ENCODE measurements around the gene GPR15LG. TPM values are rescaled to one million over a fixed set of nuclear protein-coding genes. Genes with fewer than 3 reads are reported as not detected.
"Not testable (repeated sequence)": the region's sequence is repeated elsewhere in the genome, so short reads cannot be mapped to it uniquely, and the experiment has no call there.

GPR15LG gene
- total RNA-seq (2014; rRNA removed; shearing (Covaris generic)) = not detected in 2 replicates

- no peak for DNase-seq (ENCODE audit: low spot score)
- in situ Hi-C loops (cut with HindIII; ENCODE audit: low sequenced_read_pairs) = no loop called here
Measured at GRCh38 chr10:84173501-84173929, at the start of gene GPR15LG. Gene GPR15LG (plus strand): TSS chr10:84173801. CDS start chr10:84173852, 51 bp downstream.

- in situ Hi-C loops (cut with HindIII; ENCODE audit: low sequenced_read_pairs); DNase-seq (ENCODE audit: low spot score): not testable (repeated sequence)
Measured at GRCh38 chr10:84125910-84126784, 47.5 kb upstream of the GPR15LG start.

- in situ Hi-C loops (cut with HindIII; ENCODE audit: low sequenced_read_pairs) = no loop called here
- no peak for DNase-seq (ENCODE audit: low spot score)
Measured at GRCh38 chr10:84126785-84127167, 46.8 kb upstream of the GPR15LG start.

- no peak for DNase-seq (ENCODE audit: low spot score)
- in situ Hi-C loops (cut with HindIII; ENCODE audit: low sequenced_read_pairs) = no loop called here
Measured at GRCh38 chr10:84135836-84136235, 37.8 kb upstream of the GPR15LG start.

- no peak for DNase-seq (ENCODE audit: low spot score)
- in situ Hi-C loops (cut with HindIII; ENCODE audit: low sequenced_read_pairs) = no loop called here
Measured at GRCh38 chr10:84137811-84138210, 35.8 kb upstream of the GPR15LG start.

DNA sequence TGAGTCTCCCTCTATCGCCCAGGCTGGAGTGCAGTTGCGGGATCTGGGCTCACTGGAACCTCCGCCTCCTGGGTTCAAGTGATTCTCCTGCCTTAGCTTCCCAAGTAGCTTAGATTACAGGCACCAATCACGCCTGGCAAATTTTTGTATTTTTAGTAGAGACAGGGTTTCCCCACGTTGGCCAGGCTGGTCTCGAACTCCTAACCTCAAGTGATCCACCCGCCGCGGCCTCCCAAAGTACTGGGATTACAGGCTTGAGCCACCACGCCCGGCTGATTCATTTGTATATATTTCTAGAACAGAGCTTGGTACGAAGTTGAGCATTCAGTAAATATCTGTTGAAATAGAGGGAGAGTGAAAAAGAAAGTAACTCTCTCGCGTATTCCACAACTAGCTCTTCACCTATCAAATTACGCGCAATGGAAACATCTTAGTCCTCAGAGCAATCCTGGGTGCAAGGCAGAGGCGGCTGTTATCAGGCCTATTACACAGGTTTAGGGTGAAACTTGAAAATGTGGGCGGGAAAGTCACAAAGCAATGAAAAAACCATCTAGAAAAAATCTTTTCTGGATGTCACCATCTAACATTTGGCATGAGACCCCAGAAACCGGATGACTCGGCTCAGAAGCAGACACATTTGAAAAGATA, 35.0 kb upstream of the GPR15LG start:
- in situ Hi-C loops (cut with HindIII; ENCODE audit: low sequenced_read_pairs) = no loop called here
- DNase-seq (ENCODE audit: low spot score) = no peak

GRCh38 chr10:84139126-84140035, 34.2 kb upstream of the GPR15LG start, which contains the start of gene GHITM:
Gene GHITM (plus strand): TSS chr10:84139509. CDS start chr10:84141501, 1,992 bp downstream.
- peak; percentile 99 for DNase-seq (ENCODE audit: low spot score)
- in situ Hi-C loops (cut with HindIII; ENCODE audit: low sequenced_read_pairs) = no loop called here

DNA sequence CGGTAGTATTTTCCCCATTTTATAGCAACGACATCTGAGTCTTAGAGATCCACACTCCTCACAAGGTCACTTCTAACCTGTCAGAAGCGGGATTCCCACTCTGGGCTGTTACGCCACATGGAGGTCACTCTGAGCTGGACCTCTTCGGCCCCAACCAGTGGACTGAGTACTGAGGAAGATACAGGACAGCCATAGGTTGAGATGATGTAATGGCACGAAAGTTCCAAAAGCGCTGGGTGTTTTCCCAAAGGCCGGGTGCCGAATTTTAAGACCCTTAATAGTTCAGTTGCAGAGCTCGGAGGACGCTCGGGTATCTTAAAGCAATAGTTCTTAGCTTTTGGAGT, 33.6 kb upstream of the GPR15LG start:
- no peak for DNase-seq (ENCODE audit: low spot score)
- in situ Hi-C loops (cut with HindIII; ENCODE audit: low sequenced_read_pairs) = no loop called here

DNA sequence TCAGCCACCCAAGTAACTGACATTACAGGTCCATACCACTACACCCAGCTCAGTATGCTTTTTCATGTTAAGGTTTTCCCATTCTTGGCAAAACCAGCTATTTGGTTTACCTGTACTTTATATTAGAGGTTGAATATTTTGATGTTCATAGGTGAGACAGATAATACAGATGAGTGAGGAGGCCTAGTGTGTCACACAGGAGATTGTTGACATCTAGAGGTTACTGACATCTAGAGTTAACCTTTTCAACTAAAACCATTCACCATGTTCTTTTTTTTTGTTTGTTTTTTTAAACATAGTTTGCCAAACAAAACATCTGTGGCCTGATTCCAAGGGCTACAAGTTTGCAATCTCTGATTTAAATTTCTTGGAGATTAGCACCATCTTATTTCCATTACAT, 26.3 kb upstream of the GPR15LG start:
- in situ Hi-C loops (cut with HindIII; ENCODE audit: low sequenced_read_pairs) = no loop called here
- DNase-seq (ENCODE audit: low spot score) = no peak

DNA sequence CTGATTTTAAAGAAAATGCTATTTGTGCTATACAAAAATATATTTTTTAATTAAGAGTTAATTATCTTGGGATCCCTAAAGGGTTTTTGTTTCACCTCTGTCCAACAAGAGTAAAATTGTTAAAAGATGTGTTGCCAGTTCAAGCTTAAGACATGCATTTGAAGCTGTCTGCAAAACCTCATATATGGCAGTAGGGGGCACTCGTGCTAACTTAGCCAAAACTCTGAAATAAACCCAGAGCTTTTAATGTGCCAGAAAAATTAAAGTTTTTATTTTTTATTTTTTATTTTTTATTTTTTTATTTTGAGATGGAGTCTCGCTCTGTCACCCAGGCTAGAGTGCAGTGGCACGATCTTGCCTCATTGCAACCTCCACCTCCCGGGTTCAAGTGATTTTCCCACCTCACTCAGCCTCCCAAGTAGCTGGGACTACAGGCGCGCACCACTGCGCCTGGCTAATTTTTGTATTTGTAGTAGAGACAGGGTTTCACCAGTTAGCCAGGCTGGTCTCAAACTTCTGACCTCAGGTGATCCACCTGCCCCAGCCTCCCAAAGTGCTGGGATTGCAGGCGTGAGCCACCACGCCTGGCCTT, 25.5 kb upstream of the GPR15LG start:
- in situ Hi-C loops (cut with HindIII; ENCODE audit: low sequenced_read_pairs) = not testable (repeated sequence)
- peak; percentile 51 for DNase-seq (ENCODE audit: low spot score)

DNA sequence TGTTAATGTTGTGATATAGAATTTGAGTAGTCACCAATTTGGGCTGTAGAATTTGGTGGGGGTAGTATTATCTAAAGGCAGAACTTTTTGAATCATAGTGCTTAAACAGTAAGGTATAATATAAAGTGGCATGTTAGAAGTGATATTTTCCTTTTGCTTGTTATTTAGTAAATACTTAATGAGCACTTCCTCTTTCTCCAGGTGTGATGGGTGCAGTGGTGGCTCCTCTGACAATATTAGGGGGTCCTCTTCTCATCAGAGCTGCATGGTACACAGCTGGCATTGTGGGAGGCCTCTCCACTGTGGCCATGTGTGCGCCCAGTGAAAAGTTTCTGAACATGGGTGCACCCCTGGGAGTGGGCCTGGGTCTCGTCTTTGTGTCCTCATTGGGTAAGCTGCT, 23.7 kb upstream of the GPR15LG start:
- in situ Hi-C loops (cut with HindIII; ENCODE audit: low sequenced_read_pairs) = no loop called here
- DNase-seq (ENCODE audit: low spot score) = no peak

DNA sequence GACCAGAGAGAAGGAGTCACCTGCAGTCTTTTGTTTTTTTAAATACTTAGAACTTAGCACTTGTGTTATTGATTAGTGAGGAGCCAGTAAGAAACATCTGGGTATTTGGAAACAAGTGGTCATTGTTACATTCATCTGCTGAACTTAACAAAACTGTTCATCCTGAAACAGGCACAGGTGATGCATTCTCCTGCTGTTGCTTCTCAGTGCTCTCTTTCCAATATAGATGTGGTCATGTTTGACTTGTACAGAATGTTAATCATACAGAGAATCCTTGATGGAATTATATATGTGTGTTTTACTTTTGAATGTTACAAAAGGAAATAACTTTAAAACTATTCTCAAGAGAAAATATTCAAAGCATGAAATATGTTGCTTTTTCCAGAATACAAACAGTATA, 20.8 kb upstream of the GPR15LG start:
- DNase-seq (ENCODE audit: low spot score) = no peak
- in situ Hi-C loops (cut with HindIII; ENCODE audit: low sequenced_read_pairs) = no loop called here

DNA sequence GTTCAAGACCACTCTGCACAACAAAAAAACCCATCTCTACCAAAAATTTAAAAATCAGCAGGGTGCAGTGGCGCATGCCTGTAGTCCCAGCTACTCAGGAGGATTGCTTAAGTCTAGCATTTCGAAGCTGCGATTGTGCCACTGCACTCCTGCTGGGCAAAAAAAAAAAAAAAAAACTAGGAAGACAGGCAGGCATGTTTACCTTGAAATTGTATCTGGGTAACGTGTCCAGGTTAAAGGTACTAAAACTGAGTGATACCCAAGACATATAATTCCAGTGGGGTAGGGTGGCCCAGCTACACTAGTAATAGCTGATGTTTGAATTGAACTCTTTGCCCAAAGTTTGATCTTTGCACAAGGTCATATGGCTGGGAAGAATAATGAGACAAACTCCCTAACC, 18.1 kb upstream of the GPR15LG start:
- DNase-seq (ENCODE audit: low spot score) = no peak
- in situ Hi-C loops (cut with HindIII; ENCODE audit: low sequenced_read_pairs) = no loop called here

- in situ Hi-C loops (cut with HindIII; ENCODE audit: low sequenced_read_pairs) = no loop called here
- no peak for DNase-seq (ENCODE audit: low spot score)
Measured at GRCh38 chr10:84156009-84156408, 17.6 kb upstream of the GPR15LG start.

DNA sequence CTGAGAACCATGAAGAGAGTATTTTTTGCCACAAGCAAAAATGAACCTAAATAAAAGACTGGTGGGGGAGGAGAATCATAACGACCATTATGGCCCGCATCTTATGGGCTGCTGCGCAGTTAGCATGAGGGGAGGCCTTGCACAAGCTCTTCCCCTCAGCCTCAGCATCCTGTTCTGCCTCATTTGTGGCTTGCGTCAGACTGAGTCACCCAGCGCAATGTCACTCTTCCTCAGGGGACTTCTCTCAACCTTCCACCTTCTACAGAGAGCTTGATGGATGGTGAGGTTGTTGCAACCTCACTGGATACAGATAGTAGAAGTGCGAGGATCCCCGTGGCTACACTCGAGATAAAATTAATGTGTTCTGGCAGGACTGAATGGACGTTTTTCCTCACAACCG, 16.8 kb upstream of the GPR15LG start:
- no peak for DNase-seq (ENCODE audit: low spot score)
- in situ Hi-C loops (cut with HindIII; ENCODE audit: low sequenced_read_pairs) = no loop called here

- DNase-seq (ENCODE audit: low spot score) = no peak
- in situ Hi-C loops (cut with HindIII; ENCODE audit: low sequenced_read_pairs) = no loop called here
Measured at GRCh38 chr10:84158061-84158460, 15.5 kb upstream of the GPR15LG start.

DNA sequence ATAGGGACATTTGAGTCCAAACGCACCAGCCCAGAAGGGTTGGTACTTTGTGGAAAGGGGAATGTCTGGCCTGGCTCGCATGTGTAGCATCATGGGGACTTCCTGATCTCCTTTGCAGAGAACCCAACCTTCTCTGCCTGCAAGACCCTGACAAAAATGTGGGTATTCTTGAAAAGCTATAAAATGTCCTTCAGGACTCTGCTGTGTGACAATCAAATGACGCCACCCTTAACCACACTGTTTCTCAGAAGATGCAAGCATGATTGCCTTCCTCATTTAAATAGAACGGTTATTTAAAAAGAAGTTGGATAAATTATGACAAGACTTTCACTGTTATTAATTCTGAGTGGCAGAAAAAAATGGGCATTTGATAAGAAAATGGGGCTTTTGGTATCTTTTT, 15.1 kb upstream of the GPR15LG start:
- DNase-seq (ENCODE audit: low spot score) = no peak
- in situ Hi-C loops (cut with HindIII; ENCODE audit: low sequenced_read_pairs) = no loop called here

- peak; percentile 26 for DNase-seq (ENCODE audit: low spot score)
- in situ Hi-C loops (cut with HindIII; ENCODE audit: low sequenced_read_pairs) = no loop called here
Measured at GRCh38 chr10:84159076-84159685, 14.4 kb upstream of the GPR15LG start.

Measured in G401 (cell line).